ENCODE measurements around the gene PHF5A. TPM values are rescaled to one million over a fixed set of nuclear protein-coding genes. Genes with fewer than 3 reads are reported as not detected.
"Not testable (repeated sequence)": the region's sequence is repeated elsewhere in the genome, so short reads cannot be mapped to it uniquely, and the experiment has no call there.

Gene PHF5A
- polyA plus RNA-seq, 3 donors from 2014 or later, result 26.4 to 31.0 (median 29.9) TPM

DNA sequence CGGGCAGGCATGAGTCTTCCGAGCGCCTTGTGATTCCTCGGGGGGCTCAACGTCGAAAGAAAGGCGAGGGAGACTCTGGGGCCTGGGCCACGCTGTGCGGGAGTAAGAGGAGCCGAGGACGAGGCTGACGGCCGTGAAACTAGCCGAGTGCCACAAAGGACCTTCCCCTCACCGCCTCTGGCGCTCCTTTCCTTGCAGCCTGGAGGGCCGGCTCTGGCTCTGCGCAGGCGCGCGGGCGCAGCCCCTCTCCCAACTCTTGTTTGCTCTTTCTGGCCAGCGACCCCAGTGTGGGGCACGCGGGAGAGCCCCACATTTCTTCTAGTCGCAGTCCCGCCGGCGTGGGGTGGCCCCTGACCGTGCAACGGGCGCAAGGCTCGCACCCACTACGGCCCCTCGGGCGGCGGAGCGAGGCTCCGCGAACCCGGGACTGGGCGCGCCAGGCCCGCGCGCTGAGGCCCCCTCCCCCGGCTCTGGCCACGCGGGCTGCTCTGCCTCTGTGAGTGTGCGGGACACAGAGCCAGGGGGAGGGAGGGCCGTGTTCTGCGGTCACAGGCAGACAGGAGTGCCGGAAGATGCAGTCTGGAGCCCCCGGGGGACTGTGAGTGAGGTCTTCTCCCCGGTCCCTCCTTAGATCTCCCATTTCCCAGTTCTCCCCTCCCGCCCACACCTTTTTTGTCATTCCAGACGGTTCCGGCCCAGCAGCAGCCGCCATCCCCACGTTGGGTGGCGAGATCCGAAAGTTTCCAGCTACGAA, 20.9 kb downstream of the PHF5A start:
- peak; percentile 54 to 62 (median 59) for DNase-seq
- Mint-ChIP-seq H3K27ac (peak overlapping the region; percentile 94 to 99 (median 96)), H3K27me3 (ENCODE audit: low read depth in 3 of 3) (peaks cover 18 to 38% (median 27%) of the 10 kb centered on the region in 3 donors), H3K4me3 (peak overlapping the region; percentile 89 to 99 (median 96)), H3K36me3 (no peaks in the 10 kb centered on the region), H3K9me3 (no peaks in the 10 kb centered on the region), H3K4me1 (peaks cover 35 to 40% of the 10 kb centered on the region in 2 donors)

DNA sequence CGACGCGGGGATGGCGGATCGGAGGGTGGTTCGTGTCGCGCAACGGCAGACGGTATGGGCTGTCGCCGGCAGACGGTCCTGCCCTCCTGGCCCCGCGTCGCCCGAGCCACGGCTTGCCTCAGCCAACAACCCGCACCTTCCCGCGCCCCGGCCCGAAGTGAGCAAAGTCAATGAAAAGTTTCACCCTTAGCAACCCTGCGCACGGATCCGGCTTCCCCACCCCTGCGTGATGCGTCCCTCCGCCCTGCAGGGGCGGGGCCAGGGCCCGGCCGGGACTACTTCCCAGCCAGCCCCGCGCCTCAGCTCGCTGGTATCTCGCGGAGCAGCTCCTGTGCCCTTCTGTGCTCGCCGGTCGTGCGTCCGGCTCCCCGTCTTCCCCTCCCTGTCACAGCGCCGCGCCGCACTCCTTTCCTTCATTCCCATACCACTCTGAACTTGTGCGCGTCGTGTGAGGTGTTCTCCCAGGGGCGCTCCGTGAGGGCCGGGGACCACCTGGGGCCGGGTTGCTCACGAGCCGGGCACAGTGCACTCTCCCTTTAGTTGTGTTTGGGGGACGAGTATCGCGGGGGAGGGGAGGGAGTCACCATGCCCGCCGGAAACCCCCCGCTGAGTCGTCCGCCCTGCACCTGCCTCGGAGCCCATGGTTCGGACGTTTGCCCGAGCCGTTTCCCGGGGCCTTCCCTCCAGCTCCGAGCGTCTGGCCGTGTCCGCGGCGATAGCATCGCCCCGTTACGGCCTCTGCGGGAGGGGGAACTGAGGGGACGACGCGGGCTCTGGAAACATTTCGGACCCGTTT, 21.7 kb downstream of the PHF5A start, which contains the start of gene TOB2:
Gene TOB2 (minus strand): TSS at position 163 of the 796 bp plus-strand sequence. CDS start 9,456 bp downstream, outside the sequence.
- Mint-ChIP-seq H3K4me3 (peak within 1 kb of the TSS; percentile 89 to 99 (median 96)), H3K9me3 (no peaks in the 10 kb centered on the region), H3K4me1 (peaks cover 36 to 46% of the 10 kb centered on the region in 2 donors), H3K36me3 (no peaks in the 10 kb centered on the region), H3K27ac (peak within 1 kb of the TSS; percentile 94 to 99 (median 96)), H3K27me3 (ENCODE audit: low read depth in 3 of 3) (peaks cover 18 to 38% (median 27%) of the 10 kb centered on the region in 3 donors)
- DNase-seq, result peak; percentile 93 to 94 (median 93)

DNA sequence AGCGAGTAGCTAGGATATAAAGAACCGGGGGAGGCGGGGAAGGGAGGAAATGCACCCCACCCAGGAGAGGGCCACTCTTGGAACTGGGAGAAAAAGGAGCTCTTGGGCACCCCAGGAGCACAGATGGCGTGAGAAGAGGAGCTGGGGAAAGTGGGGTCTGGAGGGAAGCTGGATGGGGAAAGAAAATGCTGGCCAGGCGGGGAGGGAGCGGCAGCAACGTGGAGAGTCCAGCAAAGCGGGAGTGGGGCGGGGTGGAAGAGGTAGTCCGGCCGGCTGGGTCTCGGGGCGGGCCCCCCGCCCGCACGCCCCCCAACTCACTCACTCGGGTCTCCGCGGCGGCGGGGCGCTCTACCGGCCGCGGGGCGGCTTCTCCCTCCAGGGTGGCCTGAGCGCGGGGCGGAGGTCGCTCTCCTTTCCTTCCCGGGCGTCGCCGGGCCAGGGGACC, 22.4 kb downstream of the PHF5A start:
- DNase-seq, result peak in 2 of 3 donors; percentile 9 to 14
- Mint-ChIP-seq H3K9me3 (no peaks in the 10 kb centered on the region), H3K27me3 (ENCODE audit: low read depth in 3 of 3) (peaks cover 18 to 38% (median 27%) of the 10 kb centered on the region in 3 donors), H3K4me1 (peaks cover 37 to 46% of the 10 kb centered on the region in 2 donors), H3K4me3 (peak overlapping the region; percentile 89 to 99 (median 96)), H3K27ac (peak overlapping the region; percentile 94 to 99 (median 96)), H3K36me3 (no peaks in the 10 kb centered on the region)

DNA sequence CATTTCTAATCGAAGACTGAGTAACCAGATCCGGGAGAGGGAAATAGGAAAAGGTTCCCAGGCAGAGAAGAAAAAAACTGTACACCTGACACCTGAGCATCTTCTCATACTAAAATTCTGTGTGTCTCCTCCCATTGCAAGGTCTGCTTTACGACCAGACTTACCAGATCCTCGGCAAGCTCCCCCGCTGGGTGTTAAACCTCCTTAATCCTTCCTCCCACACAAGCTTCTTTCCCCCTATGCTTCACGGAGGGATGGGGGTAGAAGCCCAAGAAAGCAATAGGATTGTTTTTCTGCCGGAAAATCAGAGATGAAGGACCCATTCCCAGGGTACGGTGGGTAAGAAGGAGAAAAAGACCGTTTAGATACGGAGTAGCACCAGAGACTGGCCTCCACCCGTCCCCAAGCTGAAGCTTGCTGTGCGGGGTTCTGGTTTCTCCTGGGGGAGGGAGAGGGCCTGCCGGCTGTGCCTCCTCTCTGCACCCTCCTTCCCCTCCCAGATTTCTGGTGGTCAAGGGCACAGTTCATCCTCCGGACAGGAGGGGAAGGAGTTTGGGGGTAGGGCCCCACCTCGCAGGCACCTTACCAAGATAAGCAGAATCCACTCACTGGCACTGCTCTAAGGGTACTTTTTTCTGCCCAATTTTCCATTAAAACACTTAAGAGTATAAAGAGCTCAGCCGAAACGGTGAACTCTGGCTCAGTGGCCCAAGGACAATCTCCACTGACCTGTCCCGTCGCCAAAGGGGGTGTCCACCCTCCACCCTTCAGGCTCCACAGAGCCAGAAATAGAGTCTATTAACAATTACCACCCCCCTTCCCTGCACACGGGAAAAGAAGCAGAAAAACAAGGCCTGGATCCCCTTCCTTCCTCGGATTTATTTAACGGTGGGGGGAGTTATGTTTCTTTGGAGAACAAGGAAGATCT, 23.1 kb downstream of the PHF5A start:
- no peaks in the 10 kb centered on the region for H3K9me3 Mint-ChIP-seq
- H3K4me1 Mint-ChIP-seq, result peaks cover 37 to 46% of the 10 kb centered on the region in 2 donors
- H3K4me3 Mint-ChIP-seq, result peak overlapping the region; percentile 89 to 99 (median 96)
- DNase-seq, result peak; percentile 23 to 28 (median 25)
- H3K36me3 Mint-ChIP-seq, result no peaks in the 10 kb centered on the region
- peaks cover 18 to 38% (median 27%) of the 10 kb centered on the region in 3 donors for H3K27me3 Mint-ChIP-seq (ENCODE audit: low read depth in 3 of 3)
- H3K27ac Mint-ChIP-seq, result peak overlapping the region; percentile 93 to 97 (median 95)

DNA sequence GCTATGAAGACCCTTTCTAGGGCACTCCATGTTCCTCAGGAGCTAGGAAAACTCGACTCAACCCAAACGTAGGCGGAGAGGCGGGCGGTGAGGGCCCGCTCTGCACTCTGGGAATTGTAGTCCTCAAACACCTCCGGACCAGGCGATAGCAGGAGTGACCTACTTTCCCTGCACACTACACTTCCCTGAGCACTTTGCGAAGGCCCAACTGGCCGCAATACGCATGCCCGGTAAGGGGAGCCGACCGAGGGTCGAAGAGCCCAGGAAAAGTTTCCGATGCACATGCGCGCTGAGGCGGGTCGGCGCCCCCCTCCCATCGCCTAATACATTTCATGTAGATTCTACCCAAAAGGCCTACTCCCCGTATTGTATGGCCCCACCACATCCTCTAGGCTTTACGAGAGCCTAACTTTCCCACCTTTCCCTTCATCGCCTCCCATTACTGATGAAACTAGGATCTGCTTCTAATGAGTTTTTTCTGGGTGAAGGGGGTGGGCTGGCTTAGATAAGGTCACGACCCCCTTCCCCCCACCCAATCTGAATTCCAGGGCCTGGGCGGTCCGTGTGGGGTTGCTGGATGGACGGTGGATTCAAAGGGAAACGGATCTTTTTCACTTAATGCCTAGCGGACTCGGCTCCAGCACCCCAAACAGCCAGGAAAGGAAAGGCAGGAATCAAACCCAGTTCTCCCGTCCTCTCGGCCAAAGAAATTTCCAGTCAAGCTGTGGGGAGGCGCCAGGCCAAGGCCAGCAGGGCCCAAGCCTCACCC, 23.9 kb downstream of the PHF5A start:
- H3K4me1 Mint-ChIP-seq, result peaks cover 37 to 46% of the 10 kb centered on the region in 2 donors
- peak; percentile 79 to 83 (median 81) for DNase-seq
- peak overlapping the region; percentile 89 to 99 (median 96) for H3K4me3 Mint-ChIP-seq
- peaks cover 18 to 38% (median 27%) of the 10 kb centered on the region in 3 donors for H3K27me3 Mint-ChIP-seq (ENCODE audit: low read depth in 3 of 3)
- H3K27ac Mint-ChIP-seq, result peak overlapping the region; percentile 93 to 97 (median 95)
- H3K9me3 Mint-ChIP-seq, result no peaks in the 10 kb centered on the region
- no peaks in the 10 kb centered on the region for H3K36me3 Mint-ChIP-seq

DNA sequence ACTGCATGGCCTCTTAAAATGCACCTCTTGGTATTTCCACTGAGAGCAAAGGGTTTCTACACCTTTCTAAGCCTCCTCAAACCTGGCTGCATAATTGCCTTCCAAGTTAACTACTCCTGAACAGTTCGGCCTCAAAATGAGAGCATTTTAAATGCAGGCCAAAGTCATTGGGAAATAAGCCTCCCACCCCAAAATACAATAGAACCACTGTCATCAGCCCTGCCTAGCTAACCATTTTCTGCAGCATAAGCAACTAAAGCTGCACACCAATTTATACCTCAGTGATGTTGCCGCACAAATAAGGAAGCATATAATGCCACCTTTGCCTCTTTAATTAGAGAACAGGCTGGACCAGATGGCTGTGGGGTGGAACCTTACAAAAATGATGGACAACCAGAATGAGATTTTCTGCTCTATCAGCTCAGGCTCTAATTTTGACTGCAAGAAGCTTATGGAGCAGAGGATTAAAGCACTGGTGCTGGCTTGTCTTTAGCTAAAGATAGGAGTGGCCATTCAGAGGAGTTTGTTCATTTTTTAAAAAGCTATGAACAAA, 26.2 kb downstream of the PHF5A start:
- peak overlapping the region in 3 of 6 donors; percentile 65 to 81 (median 76) for H3K27ac Mint-ChIP-seq
- H3K4me1 Mint-ChIP-seq, result peaks cover 34 to 36% of the 10 kb centered on the region in 2 donors
- H3K4me3 Mint-ChIP-seq, result peak overlapping the region in 3 of 5 donors; percentile 50 to 99 (median 66)
- DNase-seq, result no peak
- no peaks in the 10 kb centered on the region for H3K9me3 Mint-ChIP-seq
- peaks cover 13 to 28% (median 18%) of the 10 kb centered on the region in 3 donors for H3K27me3 Mint-ChIP-seq (ENCODE audit: low read depth in 3 of 3)
- no peaks in the 10 kb centered on the region for H3K36me3 Mint-ChIP-seq

DNA sequence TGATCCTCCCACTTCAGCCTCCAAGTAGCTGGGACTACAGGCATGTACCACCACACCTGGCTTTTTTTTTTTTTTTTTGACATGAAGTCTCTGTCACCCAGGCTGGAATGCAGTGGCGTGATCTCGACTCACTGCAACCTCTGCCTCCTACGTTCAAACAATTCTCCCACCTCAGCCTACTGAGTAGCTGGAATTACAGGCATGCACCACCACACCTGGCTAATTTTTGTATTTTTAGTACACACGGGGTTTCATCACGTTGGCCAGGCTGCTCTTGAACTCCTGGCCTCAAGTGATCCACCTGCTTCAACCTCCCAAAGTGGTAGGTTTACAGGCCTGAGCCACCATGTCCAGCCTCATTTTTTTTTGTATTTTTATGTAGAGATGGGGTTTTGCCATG, 28.0 kb downstream of the PHF5A start:
- H3K36me3 Mint-ChIP-seq; H3K27ac Mint-ChIP-seq; H3K4me3 Mint-ChIP-seq; H3K27me3 Mint-ChIP-seq (ENCODE audit: low read depth in 3 of 3); H3K9me3 Mint-ChIP-seq; DNase-seq: not testable (repeated sequence)
- peaks cover 39 to 47% of the 10 kb centered on the region in 2 donors for H3K4me1 Mint-ChIP-seq

DNA sequence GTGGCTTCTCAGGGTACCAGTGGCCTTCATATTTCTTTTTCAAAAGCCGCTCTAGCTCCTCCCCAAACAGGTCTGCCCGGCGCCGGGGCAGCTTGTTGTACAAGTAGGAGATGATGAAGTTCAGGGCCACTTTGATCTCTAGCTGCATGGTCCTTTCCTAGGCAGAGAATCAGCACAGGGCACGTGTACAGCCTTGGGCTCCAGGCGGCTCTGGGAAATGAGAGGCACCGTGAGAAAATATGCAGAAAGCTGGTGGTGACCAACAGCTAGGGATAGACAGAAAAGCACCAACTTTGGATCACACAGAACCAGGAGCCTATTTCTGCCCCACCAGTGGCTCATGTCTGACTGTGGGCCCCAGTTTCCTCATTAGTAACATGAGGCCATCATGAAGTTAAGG, 31.3 kb downstream of the PHF5A start:
- H3K9me3 Mint-ChIP-seq, result no peaks in the 10 kb centered on the region
- H3K36me3 Mint-ChIP-seq, result peaks cover 0 to 11% (median 0%) of the 10 kb centered on the region in 3 donors
- DNase-seq, result no peak
- H3K27me3 Mint-ChIP-seq (ENCODE audit: low read depth in 3 of 3), result peaks cover 0 to 2% (median 0%) of the 10 kb centered on the region in 3 donors
- peaks cover 19 to 28% of the 10 kb centered on the region in 2 donors for H3K4me1 Mint-ChIP-seq
- H3K4me3 Mint-ChIP-seq, result no peak overlapping the region
- H3K27ac Mint-ChIP-seq, result peak overlapping the region in 1 of 6 donors; percentile 53

DNA sequence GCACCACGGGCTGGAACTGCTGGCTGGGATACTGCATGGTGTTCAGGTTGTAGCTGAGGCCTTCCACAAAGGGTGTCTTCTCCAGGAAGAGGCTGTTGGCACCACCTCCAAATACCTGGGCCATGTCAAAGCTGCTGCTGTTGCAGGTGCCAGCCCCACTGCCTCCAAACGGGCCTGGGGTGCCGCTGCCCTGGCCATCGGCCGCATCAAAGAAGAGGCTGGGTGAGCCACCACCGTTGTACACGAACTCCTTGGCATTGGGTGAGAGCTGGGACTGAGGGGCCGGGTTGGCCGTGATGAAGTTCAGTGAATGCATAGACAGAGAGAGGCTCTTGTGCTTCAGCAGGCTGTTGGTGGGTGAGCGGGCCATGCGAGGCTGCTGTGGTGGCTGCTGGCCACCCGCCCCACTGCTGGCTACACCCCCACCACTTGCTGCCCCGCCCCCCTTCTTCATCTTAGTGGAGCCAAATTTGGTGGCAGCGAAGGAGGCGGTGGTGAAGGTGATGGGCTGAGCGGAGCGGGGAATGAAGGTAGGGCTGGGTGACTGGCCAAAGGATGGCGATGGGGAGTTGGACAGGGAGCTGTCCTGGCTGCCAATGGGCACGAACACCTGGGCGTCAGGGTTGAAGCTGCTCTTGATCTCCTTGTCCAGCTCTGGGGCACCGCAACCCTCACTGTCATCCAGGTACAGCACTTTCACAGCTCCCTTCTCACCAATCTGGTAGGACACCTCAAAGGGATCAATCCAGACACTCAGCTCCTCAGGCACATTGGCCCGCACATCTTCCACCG, 32.0 kb downstream of the PHF5A start:
- H3K4me1 Mint-ChIP-seq, result peaks cover 19 to 26% of the 10 kb centered on the region in 2 donors
- no peak overlapping the region for H3K4me3 Mint-ChIP-seq
- peaks cover 0 to 3% (median 0%) of the 10 kb centered on the region in 3 donors for H3K27me3 Mint-ChIP-seq (ENCODE audit: low read depth in 3 of 3)
- H3K9me3 Mint-ChIP-seq, result no peaks in the 10 kb centered on the region
- H3K36me3 Mint-ChIP-seq, result peaks cover 0 to 13% (median 0%) of the 10 kb centered on the region in 3 donors
- peak overlapping the region in 3 of 6 donors; percentile 28 to 55 (median 40) for H3K27ac Mint-ChIP-seq
- no peak for DNase-seq

DNA sequence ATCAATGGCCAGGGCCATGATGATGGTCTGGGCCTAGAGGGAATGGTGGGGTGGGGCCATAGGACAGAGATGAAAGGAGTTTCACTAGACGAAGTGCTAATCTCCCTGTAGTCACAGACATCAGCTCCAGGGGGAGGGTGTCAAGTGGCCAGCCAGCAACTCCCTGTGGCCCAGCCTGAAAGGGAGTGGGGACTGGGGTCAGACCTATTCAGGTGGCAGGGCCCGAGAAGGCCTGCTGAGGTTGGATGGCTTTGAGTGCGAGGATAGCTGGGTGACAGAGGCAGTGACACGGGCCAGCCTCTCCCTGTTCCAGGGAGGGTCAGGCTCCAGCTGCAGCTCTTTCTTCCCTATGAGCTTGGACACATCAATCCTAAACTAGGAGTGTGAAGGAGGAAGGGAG, 32.9 kb downstream of the PHF5A start:
- H3K4me3 Mint-ChIP-seq, result no peak overlapping the region
- H3K36me3 Mint-ChIP-seq, result peaks cover 0 to 17% (median 0%) of the 10 kb centered on the region in 3 donors
- H3K4me1 Mint-ChIP-seq, result peaks cover 18 to 26% of the 10 kb centered on the region in 2 donors
- peaks cover 0 to 5% (median 0%) of the 10 kb centered on the region in 3 donors for H3K27me3 Mint-ChIP-seq (ENCODE audit: low read depth in 3 of 3)
- no peak for DNase-seq
- peak overlapping the region in 2 of 6 donors; percentile 40 to 69 for H3K27ac Mint-ChIP-seq
- no peaks in the 10 kb centered on the region for H3K9me3 Mint-ChIP-seq

DNA sequence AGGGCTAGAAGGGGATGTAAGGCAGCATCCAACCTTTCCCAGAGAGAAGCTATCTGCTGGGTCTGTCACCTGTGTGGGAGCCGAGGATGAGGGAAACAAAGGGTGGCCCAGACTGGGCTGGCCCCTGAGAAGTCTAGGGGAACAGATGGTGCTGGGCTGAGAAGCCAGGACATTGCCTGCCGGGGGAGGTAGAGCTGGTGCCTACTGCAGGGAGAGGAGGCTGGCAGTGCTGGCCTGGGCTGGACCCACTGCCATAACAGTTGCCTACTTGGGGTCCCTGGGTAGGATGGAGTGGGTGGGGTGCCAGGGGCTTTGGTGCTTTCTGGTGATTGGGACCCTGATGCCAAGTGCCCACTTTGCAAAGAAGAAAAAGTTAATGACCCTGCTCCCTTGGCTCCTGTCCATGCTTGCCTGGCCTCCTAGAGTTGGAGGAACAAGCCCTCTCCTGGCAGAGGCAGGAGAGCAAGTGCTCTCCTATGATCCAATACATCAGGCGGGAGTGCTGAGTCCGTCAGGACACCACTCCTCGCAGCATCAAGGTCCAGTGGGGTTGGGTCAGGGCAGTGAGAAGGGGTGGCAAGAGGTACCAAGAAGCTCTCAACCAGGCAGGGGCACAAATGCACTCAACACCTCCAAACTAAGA, 34.0 kb downstream of the PHF5A start:
- peak overlapping the region in 3 of 6 donors; percentile 13 to 81 (median 71) for H3K27ac Mint-ChIP-seq
- not testable (repeated sequence) for H3K9me3 Mint-ChIP-seq; H3K27me3 Mint-ChIP-seq (ENCODE audit: low read depth in 3 of 3); DNase-seq; H3K4me3 Mint-ChIP-seq
- peaks cover 0 to 17% (median 0%) of the 10 kb centered on the region in 3 donors for H3K36me3 Mint-ChIP-seq
- H3K4me1 Mint-ChIP-seq, result peaks cover 18 to 26% of the 10 kb centered on the region in 2 donors
